Thymus (tissue), 11 donors: ENCODE data around the gene MBD3L2B. TPM values are rescaled to one million over a fixed set of nuclear protein-coding genes. Genes with fewer than 3 reads are reported as not detected.

ENCODE experiments used
- DNase-seq, 9 donors: peaks; one replicate each; pipeline ENCODE4 v3.0.0-alpha.2; 2013; ENCODE audit warnings: low spot score in 9 of 9, low read depth in 6 of 9, missing footprints in 1 of 9
- H3K27ac ChIP-seq, 2 donors: one replicate each; pipeline ENCODE4 v1.5.1; 2013; ENCODE audit warnings: control low read depth in 1 of 2, low read depth in 1 of 2, low read length in 1 of 2, mild to moderate bottlenecking in 1 of 2, moderate library complexity in 1 of 2
- H3K27me3 ChIP-seq, 2 donors: one replicate each; pipeline ENCODE4 v1.5.1; 2013; ENCODE audit warnings: low read length in 1 of 2; ENCODE audit not compliant: control insufficient read depth in 2 of 2, insufficient read depth in 1 of 2
- H3K36me3 ChIP-seq, 2 donors: one replicate each; pipeline ENCODE4 v1.5.1; 2013; ENCODE audit warnings: low read length in 1 of 2, mild to moderate bottlenecking in 1 of 2, moderate library complexity in 1 of 2; ENCODE audit not compliant: control insufficient read depth in 2 of 2, insufficient read depth in 2 of 2
- H3K4me1 ChIP-seq, 2 donors: one replicate each; pipeline ENCODE4 v1.5.1; 2013; ENCODE audit warnings: low read length in 2 of 2; ENCODE audit not compliant: control insufficient read depth in 2 of 2, insufficient read depth in 2 of 2
- H3K4me3 ChIP-seq, 2 donors: one replicate each; pipeline ENCODE4 v1.5.1; 2013; ENCODE audit warnings: low read length in 2 of 2, control low read depth in 1 of 2, mild to moderate bottlenecking in 1 of 2
- H3K9me3 ChIP-seq, 2 donors: one replicate each; pipeline ENCODE4 v1.5.1; 2013; ENCODE audit warnings: low read length in 1 of 2, mild to moderate bottlenecking in 1 of 2; ENCODE audit not compliant: control insufficient read depth in 2 of 2, insufficient read depth in 1 of 2
- WGBS: extraction: QIAGEN DNeasy Blood & Tissue Kit; methylation state at CpG from one replicate; pipeline ENCODE4 v1.1.7; 2013; 5-methylcytosine and 5-hydroxymethylcytosine counted together
- polyA plus RNA-seq: library from polyadenylated mRNA; stranded (reverse); fragments of 200-250 nt; gene quantifications from one replicate; pipeline ENCODE4 v1.2.3, GENCODE V29; 2013
- total RNA-seq: library from RNA; stranded (reverse); fragments of 120-200 nt; gene quantifications from one replicate; pipeline ENCODE4 v1.2.4, GENCODE V29; 2013
- donor health status: healthy.

Gene MBD3L2B
- total and polyA plus RNA-seq, 2 donors, result 0.19 to 0.71 TPM

DNA sequence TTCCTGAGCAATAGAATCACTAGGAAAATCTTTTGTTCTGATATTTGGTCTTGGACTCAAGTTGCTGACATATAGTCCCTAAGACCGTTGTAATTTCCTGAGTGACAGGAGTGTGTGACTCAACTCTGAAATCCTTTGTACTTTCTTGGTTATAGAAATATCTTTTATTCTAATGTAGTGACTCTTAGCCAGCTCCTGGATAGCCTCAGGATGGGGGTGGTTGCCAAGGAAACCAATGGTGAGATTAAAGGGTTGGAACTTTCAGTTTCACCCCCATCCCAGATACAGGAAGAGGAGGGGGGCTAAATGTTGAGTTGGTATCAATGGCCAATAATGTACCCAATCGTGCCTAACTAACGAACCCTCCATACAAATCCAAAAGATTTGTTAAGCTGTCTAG, 41.8 kb downstream of the MBD3L2B start:
- Histone ChIP-seq H3K36me3 (no peaks in the 10 kb centered on the region), H3K27ac (no peak overlapping the region), H3K9me3 (peaks cover 2 to 3% of the 10 kb centered on the region in 2 donors), H3K4me1 (no peaks in the 10 kb centered on the region), H3K4me3 (no peak overlapping the region), H3K27me3 (no peaks in the 10 kb centered on the region)
- DNase-seq, result no peak
- 90% methylated on average over 3 of the region's 3 CpGs for WGBS

DNA sequence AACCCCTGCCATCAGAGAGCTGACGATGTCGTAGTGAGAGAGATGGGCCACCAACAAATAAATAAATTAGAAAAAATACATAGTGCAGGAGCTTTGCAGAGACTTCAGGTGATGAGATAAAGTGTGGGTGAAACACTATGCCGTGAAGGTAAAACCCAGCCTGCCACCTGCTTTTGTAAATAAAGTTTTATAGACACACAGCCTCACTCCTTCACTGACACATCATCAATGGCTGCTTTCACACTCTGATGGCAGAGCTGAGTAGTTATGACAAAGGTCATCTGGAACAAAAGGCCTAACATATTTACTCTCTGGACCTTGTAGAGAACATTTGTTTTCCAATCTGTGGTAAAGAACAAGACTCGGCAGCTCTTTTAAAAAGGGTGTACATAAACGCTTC, 45.0 kb downstream of the MBD3L2B start:
- no peaks in the 10 kb centered on the region for H3K27me3 ChIP-seq
- no peaks in the 10 kb centered on the region for H3K4me1 ChIP-seq
- peaks cover 0 to 2% of the 10 kb centered on the region in 2 donors for H3K9me3 ChIP-seq
- DNase-seq, result no peak
- H3K36me3 ChIP-seq, result no peaks in the 10 kb centered on the region
- 96% methylated on average over 5 of the region's 5 CpGs for WGBS
- H3K27ac ChIP-seq, result no peak overlapping the region
- no peak overlapping the region for H3K4me3 ChIP-seq

DNA sequence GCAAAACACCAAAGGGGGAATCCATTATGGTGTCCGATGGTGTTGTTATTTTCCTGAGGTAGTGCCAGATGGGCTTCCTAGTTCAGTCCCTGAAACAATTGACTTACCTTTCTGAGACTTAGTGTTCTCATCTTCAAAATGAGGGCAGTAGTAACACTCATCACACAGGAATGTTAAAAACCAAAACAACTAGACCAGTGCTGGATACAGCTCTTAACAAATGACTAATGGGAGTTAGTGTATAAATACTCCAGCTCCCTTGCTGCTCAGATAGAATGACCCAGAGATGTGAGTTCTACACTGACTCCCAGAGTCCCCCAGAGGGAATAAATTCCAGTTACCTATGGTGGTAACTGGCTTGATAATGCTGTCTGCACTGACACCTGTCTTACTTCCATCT, 49.9 kb downstream of the MBD3L2B start:
- no peaks in the 10 kb centered on the region for H3K27me3 ChIP-seq
- H3K27ac ChIP-seq, result no peak overlapping the region
- H3K4me1 ChIP-seq, result no peaks in the 10 kb centered on the region
- DNase-seq, result no peak
- peaks cover 0 to 3% of the 10 kb centered on the region in 2 donors for H3K9me3 ChIP-seq
- H3K4me3 ChIP-seq, result no peak overlapping the region
- H3K36me3 ChIP-seq, result no peaks in the 10 kb centered on the region
- WGBS, result 94% methylated on average over 1 of the region's 1 CpG

DNA sequence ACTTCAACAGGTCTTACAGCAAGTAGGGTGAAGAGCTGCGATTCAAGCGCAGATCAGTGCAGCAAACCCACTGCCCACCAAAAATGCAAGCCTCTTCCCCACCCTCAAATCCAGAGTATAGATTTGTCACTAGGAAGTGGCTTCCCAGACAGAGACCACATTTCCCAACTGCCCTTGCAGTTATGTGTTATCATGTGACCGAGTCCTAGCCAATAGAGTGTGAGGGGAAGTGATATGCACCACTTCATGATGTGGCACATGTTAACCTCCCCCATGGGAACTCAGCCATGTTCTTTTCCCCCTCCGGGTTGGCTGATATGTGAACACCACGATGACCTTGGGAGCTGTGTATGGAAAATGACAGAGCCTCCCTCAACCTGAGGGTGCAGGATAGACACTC, 50.8 kb downstream of the MBD3L2B start:
- Histone ChIP-seq H3K36me3 (no peaks in the 10 kb centered on the region), H3K4me1 (no peaks in the 10 kb centered on the region), H3K27ac (no peak overlapping the region), H3K27me3 (no peaks in the 10 kb centered on the region), H3K9me3 (peaks cover 0 to 3% of the 10 kb centered on the region in 2 donors), H3K4me3 (no peak overlapping the region)
- WGBS, result 91% methylated on average over 5 of the region's 5 CpGs
- peak in 2 of 9 donors; percentile 7 to 30 for DNase-seq

DNA sequence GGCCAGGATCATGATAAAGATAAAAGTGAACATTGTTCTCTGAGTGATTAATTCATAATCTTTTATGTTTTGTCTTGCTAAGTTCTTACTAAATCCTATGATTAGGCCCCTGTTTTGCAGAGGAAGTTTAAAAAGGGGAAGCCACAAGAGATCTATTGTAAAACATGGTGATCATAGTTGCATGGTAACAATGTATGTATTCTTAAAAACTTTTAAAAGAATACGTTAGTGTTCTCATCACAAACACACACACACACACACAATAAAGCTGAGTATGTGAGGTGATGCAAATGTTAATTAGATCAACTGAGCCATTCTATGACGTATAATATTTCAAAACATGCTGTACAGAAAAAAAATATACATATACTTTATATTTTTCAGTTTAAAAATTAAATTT, 51.2 kb downstream of the MBD3L2B start:
- Histone ChIP-seq H3K27ac (no peak overlapping the region), H3K4me1 (no peaks in the 10 kb centered on the region), H3K36me3 (no peaks in the 10 kb centered on the region), H3K9me3 (peaks cover 0 to 3% of the 10 kb centered on the region in 2 donors), H3K4me3 (no peak overlapping the region), H3K27me3 (no peaks in the 10 kb centered on the region)
- 68% methylated on average over 2 of the region's 2 CpGs for WGBS
- no peak for DNase-seq

DNA sequence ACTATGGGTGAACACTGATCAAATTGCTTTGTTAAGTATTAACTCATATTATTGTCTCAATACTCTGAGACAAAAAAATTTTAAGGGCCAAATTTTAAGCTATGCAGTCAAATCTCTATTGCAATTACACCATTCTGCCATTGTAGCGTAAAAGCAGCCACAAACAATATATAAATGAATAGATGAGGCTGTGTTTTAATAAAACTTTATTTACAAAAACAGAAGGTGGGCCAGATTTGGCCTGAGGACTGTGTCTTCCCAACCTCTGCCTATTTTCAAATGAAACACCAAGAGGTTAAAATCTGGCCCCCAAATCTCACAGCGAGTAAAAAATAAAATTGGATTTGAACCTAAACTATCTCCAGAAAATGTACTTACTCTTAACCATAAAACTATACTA, 51.7 kb downstream of the MBD3L2B start:
- H3K9me3 ChIP-seq, result peaks cover 0 to 3% of the 10 kb centered on the region in 2 donors
- no peak overlapping the region for H3K27ac ChIP-seq
- no peaks in the 10 kb centered on the region for H3K4me1 ChIP-seq
- H3K4me3 ChIP-seq, result no peak overlapping the region
- H3K27me3 ChIP-seq, result no peaks in the 10 kb centered on the region
- WGBS, result 93% methylated on average over 2 of the region's 2 CpGs
- no peak for DNase-seq
- H3K36me3 ChIP-seq, result no peaks in the 10 kb centered on the region

Other genes starting within 250 kb of the MBD3L2B start
- 59.3 TPM for gene VAV1, start 248.7 kb downstream of the MBD3L2B start, total RNA-seq
- 42.2 TPM for gene VAV1, start 248.7 kb downstream of the MBD3L2B start, polyA plus RNA-seq
- gene ADGRE1, start 133.9 kb downstream of the MBD3L2B start, total RNA-seq, result 3.9 TPM
- gene ADGRE1, start 133.9 kb downstream of the MBD3L2B start, polyA plus RNA-seq, result 1.8 TPM
- not detected for gene MBD3L5, start 9.1 kb upstream of the MBD3L2B start, total RNA-seq
- 0.21 TPM for gene MBD3L5, start 9.1 kb upstream of the MBD3L2B start, polyA plus RNA-seq
- not detected for gene MBD3L4, start 18.7 kb upstream of the MBD3L2B start, total RNA-seq
- gene MBD3L4, start 18.7 kb upstream of the MBD3L2B start, polyA plus RNA-seq, result not detected
- 0.09 TPM for gene MBD3L2, start 27.9 kb upstream of the MBD3L2B start, total RNA-seq
- 0.78 TPM for gene MBD3L2, start 27.9 kb upstream of the MBD3L2B start, polyA plus RNA-seq
- gene MBD3L3, start 37.2 kb upstream of the MBD3L2B start, total RNA-seq, result 0.24 TPM
- 1.1 TPM for gene MBD3L3, start 37.2 kb upstream of the MBD3L2B start, polyA plus RNA-seq
- gene ZNF557, start 48.3 kb upstream of the MBD3L2B start, total RNA-seq, result 12.7 TPM
- gene ZNF557, start 48.3 kb upstream of the MBD3L2B start, polyA plus RNA-seq, result 5.2 TPM